NK-92 (cell line): ENCODE data around the gene RBBP5.
"Not testable (repeated sequence)": the region's sequence is repeated elsewhere in the genome, so short reads cannot be mapped to it uniquely, and the experiment has no call there.

Source experiments
- DNase-seq: peaks from one replicate; lab custom pipeline; 2025; ENCODE audit not compliant: unreplicated experiment; lab: John Stamatoyannopoulos, UW

RBBP5 gene, protein sequence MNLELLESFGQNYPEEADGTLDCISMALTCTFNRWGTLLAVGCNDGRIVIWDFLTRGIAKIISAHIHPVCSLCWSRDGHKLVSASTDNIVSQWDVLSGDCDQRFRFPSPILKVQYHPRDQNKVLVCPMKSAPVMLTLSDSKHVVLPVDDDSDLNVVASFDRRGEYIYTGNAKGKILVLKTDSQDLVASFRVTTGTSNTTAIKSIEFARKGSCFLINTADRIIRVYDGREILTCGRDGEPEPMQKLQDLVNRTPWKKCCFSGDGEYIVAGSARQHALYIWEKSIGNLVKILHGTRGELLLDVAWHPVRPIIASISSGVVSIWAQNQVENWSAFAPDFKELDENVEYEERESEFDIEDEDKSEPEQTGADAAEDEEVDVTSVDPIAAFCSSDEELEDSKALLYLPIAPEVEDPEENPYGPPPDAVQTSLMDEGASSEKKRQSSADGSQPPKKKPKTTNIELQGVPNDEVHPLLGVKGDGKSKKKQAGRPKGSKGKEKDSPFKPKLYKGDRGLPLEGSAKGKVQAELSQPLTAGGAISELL

DNA sequence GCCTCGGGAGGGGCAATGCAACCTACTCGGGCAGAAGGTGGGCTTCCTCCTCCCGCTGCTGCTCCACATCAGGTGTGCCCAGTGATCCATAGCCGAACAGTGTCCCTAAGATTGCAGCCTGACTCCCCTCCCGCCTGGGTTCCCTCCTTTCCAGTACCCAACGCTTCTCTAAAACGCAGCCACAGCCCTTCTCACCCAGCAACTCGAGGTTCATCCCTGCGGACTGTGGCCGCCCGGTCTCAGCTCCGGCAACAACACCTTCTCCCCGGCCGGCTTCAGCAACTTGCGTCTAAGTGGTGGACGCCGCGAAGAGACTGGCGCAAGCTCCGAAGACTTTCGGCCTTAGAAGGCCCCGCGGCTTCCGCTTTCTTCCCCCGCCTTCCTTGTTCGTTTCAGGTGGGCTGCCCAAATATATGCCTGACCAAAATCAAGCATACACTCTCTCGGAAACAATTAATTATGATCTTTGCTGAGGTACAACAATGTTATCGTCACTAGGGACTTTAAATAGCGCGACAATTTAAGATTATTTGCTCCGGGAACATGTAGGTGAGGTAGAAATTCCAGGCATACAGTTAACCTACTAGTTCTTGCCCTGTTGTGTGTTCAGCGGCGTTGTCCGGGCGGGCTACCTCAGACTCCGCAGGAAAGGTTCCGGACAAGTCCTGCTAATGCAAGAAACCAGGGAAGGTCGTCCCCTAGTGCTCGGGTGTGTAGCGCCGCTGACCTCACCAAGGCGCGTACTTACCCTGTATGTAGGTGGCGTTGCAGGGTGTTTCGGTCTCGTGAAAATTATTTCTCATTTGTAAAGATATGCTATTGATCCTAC is at the start of gene RBBP5:
Gene RBBP5, minus strand, starts transcription at position 319 of the 829 bp plus-strand sequence. Its CDS starts 105 bp downstream, at position 214.
- peak; percentile 74 for DNase-seq

DNA sequence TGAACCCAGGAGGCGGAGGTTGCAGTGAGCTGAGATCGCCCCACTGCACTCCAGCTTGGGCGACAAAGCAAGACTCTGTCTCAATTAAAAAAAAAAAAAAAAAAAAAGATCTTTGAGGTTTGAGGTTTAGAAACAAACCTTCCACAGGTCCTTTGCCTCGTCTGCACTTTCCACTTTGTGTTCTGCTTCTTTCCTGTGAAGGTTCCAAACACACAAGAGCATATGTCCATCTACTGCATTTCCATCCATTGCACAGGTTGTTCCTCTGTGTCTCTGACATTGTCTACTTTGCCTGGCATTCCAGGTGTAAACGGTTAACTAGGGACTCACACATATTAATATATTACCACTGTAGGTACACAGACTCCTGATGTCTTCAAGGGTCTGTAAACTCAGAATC is 49.6 kb upstream of the RBBP5 start:
- no peak for DNase-seq

DNA sequence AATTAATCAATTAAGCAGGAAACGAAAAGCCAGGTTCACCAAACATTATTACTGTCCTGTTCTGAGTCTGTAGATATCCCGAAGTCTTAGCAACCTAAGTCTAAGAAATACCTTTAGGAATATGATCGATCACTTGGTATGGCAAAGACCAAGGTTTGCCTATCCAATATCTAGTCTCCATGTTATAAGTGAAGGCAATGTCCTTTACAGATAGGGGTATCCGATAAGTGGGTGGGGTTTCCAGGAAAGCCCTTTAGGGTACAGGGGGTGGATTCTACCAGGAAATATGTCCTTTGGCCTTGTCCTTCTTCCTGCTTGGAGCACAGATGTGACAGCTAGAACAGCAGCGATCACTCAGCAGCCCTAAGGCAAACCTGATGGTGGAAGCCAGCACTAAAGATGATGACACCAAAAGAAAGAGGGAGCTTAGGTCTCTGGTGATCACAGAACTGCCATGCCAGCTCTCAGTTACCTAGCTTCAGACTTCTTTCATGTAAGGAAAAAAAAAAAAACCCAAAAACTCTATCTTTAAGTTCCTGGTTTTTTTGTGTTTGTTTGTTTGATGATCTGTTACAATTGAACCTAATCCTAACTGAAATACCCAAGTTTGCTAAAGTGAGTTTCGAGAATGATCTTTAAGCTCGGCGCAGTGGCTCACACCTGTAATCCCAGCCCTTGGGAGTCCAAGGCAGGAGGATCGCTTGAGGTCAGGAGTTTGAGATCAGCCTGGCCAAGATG is 48.9 kb upstream of the RBBP5 start:
- DNase-seq, result no peak

DNA sequence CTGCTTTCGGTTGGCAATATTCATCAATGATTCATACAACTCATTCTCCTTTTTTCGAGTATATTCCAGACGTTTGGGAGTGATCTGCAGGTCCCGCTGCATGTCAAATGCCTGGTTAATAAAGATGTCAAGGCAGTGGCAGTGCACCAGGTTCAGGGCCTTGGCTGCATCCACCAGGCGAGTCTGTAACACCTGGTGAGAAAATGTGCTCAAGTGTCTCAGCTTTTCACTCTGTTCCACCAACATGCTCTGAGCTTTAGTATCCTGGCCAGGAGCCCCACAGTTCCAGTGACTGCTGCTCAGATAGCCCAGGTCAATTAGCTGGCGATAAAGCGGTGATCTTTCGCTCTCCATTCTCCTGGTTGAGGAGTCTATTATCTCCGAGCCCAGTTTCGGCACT is 47.5 kb upstream of the RBBP5 start:
- no peak for DNase-seq

DNA sequence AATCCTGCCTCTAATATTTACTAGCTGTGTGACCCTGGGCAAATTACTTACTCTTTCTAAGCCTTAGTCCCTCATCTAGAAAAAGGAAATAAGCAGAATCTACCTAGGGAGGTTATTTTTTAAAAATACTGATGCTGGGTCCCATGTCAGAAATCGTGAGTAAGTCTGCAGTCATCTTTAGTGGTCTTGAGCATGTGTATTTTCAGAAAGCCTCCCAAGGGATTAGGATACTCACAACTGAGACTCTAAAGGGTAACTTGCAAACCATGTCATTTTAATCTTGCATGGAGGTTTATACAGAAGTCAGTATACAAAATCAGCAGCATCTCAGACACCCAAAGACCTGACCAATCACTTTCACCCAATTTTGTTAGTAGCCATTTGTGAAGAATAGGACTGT is 46.5 kb upstream of the RBBP5 start:
- DNase-seq, result no peak

DNA sequence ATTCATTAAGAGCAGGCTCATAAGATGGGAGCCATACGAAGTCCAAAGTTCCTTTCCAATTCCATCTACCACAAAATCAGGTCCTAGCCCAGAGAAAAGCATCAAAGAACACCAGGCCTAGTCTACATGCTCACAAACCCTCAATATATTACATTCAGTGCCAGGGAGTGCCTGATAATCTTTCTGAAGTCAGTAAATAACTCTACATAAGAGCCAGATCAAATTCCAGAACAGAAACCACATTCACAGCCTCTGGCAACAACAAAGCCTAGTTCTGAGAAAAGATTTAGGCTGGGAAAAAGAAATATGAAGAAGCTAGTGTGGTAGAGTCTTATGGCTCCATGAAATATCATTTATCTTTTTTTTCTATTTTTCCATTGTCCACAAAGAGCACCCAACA is 40.5 kb upstream of the RBBP5 start:
- no peak for DNase-seq

DNA sequence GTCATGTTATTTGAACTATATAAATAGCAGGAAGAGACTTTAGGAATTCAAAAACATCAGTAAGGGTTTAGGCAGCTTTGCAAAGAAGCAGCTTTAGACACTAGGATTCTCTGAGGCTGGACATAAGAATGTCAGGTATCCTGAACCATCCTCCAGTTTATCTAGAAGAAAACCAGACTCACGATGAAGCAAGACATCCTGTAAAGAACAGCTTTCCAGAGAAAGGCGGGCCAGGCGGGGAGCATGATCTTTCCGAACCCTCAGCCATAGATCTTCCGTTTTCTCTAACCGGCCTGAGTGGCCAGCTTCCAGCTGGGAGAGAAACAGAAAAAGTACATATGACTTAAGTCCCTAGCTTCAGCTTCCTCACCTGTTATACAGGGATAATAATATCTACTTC is 39.3 kb upstream of the RBBP5 start:
- DNase-seq, result no peak

DNA sequence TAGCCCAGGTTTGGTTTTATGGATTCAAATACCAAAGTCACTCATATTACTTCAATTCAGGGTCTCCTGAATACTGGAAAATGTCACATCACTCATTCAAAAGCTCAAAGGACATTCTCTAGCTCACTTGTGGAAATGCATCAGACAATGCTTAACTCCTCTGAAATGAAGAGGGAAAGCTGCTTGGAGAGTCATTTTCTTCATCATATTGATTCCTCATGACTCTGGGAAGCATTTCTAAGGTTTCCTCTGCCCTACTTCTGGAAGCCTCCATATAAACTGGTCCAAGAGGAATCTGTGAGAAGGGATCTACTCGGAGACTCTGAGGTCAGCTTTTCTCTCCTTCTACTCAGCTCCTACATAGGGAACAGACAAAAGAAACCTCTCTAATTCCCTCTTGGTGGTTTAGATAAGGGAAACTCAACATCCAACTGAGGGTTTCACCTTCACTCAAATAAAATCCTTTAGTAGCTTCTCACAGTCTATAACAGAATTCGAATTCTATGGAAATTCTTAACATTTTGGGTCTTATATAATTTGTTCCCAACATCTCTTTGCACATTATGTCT is 36.4 kb upstream of the RBBP5 start:
- DNase-seq, result no peak

DNA sequence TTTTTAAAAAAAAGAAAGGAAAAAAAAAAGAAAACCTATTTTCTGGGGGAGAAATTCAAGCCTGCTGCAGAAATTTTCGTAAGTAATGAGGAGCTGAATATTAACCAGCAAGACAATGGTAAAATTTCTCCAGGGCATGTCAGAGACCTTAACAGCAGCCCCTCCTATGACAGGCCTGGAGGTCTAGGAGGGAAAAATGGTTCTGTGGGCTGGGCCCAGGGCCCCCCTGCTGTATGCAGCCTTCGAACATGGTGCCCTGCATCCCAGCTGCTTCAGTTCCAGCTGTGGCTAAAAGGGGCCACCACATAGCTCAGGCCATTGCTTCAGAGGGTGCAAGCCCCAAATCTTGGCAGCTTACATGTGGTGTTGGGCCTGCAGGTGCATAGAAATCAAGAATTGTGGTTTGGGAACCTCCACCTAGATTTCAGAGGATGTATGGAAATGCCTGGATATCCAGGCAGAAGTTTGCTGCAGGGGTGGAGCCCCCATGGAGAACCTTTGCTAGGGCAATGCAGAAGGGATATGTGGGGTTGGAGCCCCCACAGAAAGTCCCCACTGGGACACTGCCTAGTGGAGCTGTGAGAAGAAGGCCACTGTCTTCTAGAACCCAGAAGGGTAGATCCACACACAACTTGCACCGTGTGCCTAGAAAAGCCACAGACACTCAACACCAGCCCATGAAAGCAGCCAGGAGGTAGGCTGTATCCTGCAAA is 34.0 kb upstream of the RBBP5 start:
- DNase-seq, result not testable (repeated sequence)

DNA sequence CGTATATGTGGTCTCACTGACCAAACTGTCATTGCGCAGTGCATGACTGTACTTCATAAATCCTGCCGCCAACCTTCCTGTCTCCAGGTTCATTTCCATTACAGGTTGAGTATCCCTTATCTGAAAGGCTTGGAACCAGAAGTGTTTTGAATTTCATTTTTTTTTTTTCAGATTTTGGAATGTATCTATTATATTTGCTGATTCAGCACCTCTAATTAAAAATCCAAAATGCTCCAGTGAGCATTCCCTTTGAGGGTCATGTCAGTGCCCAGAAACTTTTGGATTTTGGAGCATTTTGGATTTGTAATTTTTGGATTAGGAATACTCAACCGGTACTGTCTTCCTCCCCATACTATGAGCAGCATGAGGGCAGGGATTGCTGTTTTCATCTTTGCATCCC is 30.7 kb upstream of the RBBP5 start:
- no peak for DNase-seq

DNA sequence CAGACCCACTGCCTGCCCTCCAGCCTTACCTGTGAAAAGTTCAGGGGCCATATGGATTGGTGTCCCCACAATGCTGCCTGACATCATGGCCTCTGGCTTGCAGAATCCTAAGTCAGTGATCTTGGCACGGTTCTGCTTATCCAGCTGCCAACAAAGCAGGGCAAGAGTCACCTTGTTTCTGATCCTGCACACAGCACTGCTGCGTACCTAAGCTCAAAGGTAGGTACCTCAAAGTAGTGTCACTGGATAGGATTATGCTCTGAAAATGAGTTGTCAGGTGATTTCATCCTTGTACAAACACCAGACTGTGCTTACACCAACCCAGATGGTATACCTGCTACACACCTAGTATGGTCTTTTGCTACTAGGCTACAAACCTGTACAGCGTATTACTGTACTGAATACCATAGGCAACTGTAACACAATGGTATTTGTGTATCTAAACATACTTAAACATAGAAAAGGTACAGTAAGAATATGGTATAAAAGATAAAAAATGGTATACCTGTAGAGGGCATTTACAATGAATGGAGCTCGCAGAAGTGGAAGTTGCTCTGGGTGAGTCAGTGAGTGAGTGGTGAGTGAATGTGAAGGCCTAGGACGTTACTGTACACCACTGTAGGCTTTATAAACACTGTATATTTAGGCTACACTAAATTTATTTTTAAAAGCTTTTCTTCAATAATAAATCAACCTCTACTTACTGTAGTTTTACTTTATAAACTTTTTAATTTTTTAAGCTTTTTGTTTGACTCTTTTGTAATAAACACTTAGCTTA is 29.1 kb upstream of the RBBP5 start:
- DNase-seq, result no peak

DNA sequence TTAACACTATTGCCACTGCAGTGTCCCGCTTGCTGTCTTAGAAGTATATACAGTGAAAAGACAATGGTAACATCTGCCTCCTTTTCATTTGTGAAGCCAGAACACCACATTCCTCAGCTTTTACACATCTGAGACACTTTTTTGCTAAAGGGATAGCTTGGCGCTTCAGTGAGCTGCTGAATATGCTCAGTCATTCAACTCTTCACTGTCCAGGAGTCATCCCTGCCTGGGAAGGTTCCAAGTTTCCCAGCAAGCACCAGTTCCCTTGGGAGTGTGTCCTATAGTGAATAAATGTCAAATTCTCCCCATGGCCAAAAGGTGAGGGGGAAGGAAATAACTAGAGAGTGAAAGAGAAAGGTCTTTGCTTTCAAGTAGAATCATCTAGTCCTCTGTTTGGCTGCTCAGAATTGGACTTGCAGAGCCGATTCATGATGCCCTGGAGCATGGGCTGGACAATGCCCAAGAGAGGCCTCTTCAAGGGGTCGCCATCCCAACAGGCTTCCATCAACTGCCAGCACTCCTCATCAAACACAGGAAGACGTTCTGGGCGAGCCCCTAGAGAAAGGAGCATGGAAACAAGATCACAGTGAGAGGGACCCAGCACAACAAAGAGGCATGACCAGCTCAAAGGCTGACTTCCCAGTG is 25.5 kb upstream of the RBBP5 start:
- DNase-seq, result no peak

DNA sequence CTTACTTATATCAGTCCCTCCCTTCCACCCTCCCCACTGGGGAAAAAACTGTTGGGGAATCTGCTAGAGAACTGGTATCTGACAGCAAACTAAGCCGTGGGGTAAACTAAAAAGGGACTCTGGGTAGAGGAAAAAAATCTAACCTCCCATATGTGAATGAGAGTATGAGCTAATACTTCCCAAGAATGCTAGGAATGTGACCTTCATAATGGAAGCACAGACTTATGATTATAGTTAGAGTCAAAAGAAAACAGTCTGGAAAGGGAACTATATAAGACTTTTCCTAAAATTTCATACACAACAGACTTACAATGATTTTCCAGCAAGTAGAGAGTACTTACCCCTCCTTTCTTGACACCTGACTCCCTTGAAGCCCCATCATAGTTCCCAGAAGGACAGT is 23.0 kb upstream of the RBBP5 start:
- no peak for DNase-seq

DNA sequence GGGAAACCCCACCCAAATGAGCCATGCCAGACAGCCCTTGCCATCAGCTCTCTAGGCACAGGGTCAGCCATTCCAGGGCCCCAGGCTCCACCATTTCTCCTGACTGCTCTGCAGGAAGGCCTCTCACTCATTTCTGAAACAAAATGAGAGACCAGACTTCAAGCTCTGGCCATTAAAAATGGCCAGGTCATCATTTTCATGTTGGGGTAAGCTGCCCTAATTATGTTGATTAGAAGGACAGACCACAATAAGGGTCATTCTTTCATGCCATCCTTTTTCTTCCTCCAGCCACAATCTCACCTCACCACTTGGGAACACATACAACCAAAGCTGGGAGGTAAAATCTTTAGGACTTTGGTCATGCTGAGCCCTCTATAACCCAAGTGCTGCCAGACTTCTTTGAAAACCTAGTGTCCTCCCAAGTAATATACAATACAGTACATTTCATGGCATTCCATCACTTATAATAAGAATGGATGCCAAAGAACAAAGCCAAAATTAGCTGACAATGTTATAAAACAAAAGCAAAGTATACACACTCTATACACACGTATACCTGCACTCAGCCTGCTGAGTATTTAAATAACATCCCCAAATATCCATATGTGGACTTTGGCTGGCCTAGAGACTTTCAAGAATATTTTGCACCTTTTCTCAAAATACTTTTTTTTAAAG is 22.4 kb upstream of the RBBP5 start:
- DNase-seq, result no peak

DNA sequence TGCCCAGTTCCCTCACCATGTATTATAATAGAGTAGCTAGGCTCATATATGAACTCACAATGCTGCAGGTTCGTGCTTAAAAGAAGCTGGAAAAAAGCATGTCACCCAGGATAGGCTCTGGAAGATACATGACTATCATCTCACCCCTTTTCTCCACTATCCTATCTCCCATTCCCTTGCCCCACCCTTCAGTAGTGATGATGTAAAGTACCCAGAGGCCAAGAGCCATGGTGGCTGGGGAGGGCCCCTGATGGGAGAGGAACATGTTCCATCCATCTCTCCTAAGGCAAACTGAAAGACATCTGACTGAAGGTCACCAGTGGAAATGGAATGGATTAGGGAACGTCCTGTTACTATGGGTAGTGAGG is 20.3 kb upstream of the RBBP5 start:
- DNase-seq, result no peak

DNA sequence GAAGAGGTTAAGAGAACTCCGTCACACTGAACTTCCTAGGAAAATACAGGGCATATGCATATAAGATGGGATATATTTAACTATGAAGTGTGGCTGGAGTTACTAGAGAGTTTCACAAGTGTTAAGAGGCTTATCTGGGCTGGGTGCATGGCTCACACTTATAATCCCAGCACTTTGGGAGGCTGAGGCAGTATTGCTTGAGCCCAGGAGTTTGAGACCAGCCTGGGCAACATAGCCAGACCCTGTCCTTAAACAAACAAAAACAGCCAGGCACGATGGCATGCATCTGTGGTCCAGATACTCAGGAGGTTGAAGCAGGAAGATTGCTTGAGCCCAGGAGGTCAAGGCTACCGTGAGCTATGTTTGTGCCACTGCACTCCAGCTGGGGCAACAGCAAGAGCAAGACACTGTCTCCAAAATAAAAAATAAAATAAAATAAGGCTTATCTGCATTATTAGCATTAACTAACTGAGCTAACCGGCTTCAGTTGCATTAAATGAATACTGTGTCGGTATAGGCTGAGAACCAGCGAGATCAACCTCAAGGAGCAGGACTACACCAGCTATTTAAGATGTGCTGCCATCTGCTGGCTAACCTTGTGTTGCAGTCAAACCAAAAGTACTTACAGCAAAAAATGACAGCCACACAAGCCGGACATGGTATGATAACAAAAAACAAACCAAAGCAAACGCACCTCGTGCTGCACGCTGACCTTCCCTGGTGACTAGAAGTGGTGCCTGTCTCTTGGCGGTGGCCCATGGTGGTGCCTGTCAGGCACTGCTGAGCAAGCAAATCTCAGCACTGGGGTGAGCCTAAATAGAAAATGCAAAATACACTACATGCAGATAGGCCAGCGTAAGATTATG is 19.7 kb upstream of the RBBP5 start:
- no peak for DNase-seq

DNA sequence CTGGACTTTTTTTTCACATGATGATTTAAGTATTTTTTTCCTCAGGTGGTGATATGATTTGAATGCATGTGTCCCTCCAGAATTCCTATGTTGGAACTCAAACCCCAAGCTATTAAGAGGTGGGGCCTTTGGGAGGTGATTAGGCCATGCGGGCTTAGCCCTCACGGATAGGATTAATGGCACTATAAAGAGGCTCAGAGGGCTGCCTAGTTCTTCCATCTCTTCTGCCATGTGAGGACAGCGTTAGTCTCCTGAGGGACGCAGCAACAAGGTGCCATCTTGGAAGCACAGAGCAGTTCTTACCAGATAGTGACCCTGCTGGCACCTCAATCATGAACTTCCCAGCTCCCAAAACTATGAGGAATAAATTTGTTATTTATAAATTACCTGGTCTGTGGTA is 18.3 kb upstream of the RBBP5 start:
- no peak for DNase-seq

DNA sequence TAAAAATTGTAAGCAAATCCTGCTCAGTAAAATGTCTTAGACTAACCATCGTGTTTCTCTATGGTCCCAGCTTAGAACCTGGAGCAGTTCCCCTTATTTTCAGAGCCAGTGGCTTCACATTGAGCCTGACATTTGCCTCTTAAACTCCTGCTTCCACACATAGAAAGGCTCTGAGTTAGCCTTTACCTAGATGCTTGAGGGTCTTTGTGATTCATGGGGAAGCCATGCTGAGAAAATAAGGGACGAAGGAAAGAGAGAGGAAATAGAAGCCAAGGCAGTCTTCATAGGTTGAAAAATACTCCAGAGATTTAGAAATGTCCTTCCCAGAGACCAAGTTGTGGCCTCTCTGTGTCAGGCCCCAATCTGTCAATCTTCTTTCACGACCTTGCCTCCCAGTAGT is 16.1 kb upstream of the RBBP5 start:
- DNase-seq, result no peak
